Activated B cell treated with CpG ODN at 0.5 μM for 24 hours (primary cell): ENCODE data around the gene SERTAD2. TPM values are rescaled to one million over a fixed set of nuclear protein-coding genes. Genes with fewer than 3 reads are reported as not detected.

Experiments used
- ATAC-seq: fragments of 200-7000 bp; cut with Tn5 transposase; one replicate; pipeline ENCODE4 v1.10.0; 2021; ENCODE audit warnings: low read depth, mild to moderate bottlenecking, moderate library complexity
- CTCF ChIA-PET: fragments of 350-600 bp; sonication (Branson Sonifier 250); formaldehyde crosslinking; loops from one replicate; lab custom pipeline; 2021; ENCODE audit warnings: antibody characterized with exemption; lab: Charles Lee
- POLR2A ChIA-PET: fragments of 350-600 bp; sonication (Branson Sonifier 250); formaldehyde crosslinking; loops from one replicate; lab custom pipeline; 2021; ENCODE audit warnings: antibody characterized with exemption; lab: Charles Lee
- DNase-seq: peaks from one replicate; pipeline ENCODE4 v3.0.0; 2022
- H3K27ac Mint-ChIP-seq: one replicate; pipeline ENCODE4 v1.8.0; 2020; ENCODE audit warnings: mixed read lengths
- H3K27me3 Mint-ChIP-seq: one replicate; pipeline ENCODE4 v1.8.0; 2021; ENCODE audit warnings: mixed read lengths
- H3K36me3 Mint-ChIP-seq: one replicate; pipeline ENCODE4 v1.8.0; 2021; ENCODE audit warnings: low read depth, mixed read lengths
- H3K4me1 Mint-ChIP-seq: one replicate; pipeline ENCODE4 v1.8.0; 2021; ENCODE audit warnings: mixed read lengths
- H3K4me3 Mint-ChIP-seq: one replicate; pipeline ENCODE4 v1.8.0; 2020; ENCODE audit warnings: mild to moderate bottlenecking, mixed read lengths
- H3K9me3 Mint-ChIP-seq: one replicate; pipeline ENCODE4 v1.8.0; 2020; ENCODE audit warnings: mixed read lengths
- intact Hi-C: fragments of 100-400 bp; cut with micrococcal nuclease; formaldehyde crosslinking; loops from one replicate; pipeline ENCODE4 v1.15.1; 2024
- total RNA-seq: library from RNA; stranded (reverse); gene quantifications from 2 replicates; pipeline ENCODE4 v1.2.3, GENCODE V29; 2022
- TF ChIP-seq, protein P1 (sequence below): fragments of 200-600 bp; IDR thresholded peaks from one replicate; pipeline ENCODE4 v1.8.0; 2022; ENCODE audit warnings: antibody characterized with exemption, mild to moderate bottlenecking

Gene SERTAD2
- total RNA-seq, 1 donor from 2014 or later: 47.3 TPM

DNA sequence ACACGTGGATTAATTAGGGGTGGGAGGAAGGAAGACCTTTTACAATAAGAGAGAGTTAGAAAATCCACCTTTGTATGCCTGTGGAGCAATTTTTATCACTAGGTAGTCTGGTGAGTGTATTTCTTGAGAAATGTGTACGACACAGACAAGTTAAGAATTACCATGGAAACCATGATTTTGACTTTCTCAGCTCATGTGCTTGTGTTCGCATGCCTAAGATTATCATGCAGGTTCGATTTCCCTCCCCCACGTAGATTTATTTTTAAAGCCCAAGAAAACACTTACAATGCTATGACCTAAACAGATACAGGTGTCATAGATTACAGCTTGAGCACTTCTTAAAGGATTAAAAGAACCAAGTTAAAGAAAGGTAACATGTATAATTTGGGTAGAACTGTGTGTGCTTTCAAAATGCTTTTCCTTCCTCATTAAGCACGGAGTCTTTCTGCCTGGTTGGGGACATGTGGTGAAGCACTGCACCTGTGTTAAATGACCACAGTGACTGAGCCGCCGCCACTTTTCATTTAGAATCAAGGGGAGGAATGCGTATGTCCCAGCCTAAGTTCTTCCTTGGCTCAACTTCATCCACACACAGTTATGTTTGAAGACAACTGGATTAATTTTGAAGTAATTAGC is 16.6 kb downstream of the SERTAD2 start:
- peaks cover 80% of the 10 kb centered on the region for H3K4me1 Mint-ChIP-seq
- intact Hi-C loops: loop anchor here (1.0 kb wide), 3 partner anchors 7 to 112 kb away; no protein-coding TSS in a partner anchor
- ATAC-seq (peak; percentile 72), DNase-seq (no peak)
- peak overlapping the region; percentile 94 for H3K27ac Mint-ChIP-seq
- peak overlapping the region; percentile 68 for H3K4me3 Mint-ChIP-seq
- ChIA-PET CTCF (interaction anchor here (0.6 to 2.0 kb wide), 10 partner anchors 7 to 92 kb away, joined by 3 to 7 read pairs (median 4); partner anchors contain the start of gene SERTAD2), POLR2A (interaction anchor here (0.6 to 5.9 kb wide), 14 partner anchors 8 to 223 kb away, joined by 3 to 54 read pairs (median 5); partner anchors contain the start of gene SERTAD2)
- H3K27me3 Mint-ChIP-seq: no peaks in the 10 kb centered on the region
- TF ChIP-seq, protein P1, sequence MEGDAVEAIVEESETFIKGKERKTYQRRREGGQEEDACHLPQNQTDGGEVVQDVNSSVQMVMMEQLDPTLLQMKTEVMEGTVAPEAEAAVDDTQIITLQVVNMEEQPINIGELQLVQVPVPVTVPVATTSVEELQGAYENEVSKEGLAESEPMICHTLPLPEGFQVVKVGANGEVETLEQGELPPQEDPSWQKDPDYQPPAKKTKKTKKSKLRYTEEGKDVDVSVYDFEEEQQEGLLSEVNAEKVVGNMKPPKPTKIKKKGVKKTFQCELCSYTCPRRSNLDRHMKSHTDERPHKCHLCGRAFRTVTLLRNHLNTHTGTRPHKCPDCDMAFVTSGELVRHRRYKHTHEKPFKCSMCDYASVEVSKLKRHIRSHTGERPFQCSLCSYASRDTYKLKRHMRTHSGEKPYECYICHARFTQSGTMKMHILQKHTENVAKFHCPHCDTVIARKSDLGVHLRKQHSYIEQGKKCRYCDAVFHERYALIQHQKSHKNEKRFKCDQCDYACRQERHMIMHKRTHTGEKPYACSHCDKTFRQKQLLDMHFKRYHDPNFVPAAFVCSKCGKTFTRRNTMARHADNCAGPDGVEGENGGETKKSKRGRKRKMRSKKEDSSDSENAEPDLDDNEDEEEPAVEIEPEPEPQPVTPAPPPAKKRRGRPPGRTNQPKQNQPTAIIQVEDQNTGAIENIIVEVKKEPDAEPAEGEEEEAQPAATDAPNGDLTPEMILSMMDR: no peak
- H3K36me3 Mint-ChIP-seq: peaks cover 47% of the 10 kb centered on the region
- H3K9me3 Mint-ChIP-seq: no peaks in the 10 kb centered on the region

DNA sequence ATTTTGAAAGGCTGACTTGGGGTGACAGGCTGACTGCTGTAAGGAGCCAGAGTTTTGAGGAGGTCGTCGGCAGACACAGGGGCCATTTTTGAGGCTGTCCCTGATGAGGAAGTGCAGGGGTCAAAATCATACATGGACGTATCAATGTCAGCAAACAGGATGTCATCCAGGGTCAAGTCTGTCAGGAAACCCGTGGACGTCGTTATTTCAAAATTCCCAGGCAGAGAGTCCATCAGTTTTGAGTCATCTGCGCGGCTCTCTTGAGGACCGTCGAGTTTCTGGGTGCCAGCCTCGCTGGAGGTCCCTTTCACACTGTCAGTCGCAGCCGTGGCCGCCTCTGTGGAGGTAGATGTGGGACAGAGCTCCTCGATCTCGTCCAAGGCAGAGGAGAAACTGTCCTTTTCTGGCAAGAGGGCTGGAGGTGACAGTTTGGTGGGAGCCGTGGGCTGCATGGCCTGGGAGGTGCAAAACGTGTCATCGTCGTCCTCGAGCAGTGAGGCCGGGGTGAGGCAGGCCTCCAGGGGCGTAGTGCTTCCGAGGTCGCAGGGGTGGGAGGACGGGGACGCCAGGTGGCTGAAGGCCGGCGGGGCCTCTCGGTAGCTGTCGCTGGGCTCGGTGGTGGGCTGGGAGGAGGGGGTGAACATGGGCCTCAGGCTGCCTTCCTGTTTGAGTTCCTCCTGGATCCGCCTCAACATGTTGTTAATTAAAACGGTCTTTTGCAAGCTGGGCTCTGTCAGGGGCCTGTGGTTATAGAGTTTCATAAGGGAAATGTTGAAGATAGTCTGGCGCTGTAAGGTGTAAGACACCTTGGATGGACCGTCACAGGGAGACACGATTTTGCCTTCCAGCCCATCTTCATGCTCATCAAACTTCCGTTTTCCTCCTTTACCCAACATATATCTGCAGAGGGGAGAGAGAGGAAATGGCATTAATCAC is 17.5 kb downstream of the SERTAD2 start:
- intact Hi-C loops: loop anchor here (1.0 kb wide), 2 partner anchors 8 to 10 kb away; no protein-coding TSS in a partner anchor
- POLR2A ChIA-PET: interaction anchor here (0.6 to 5.9 kb wide), 16 partner anchors 9 to 355 kb away, joined by 3 to 54 read pairs (median 5); partner anchors contain the start of gene SERTAD2

DNA sequence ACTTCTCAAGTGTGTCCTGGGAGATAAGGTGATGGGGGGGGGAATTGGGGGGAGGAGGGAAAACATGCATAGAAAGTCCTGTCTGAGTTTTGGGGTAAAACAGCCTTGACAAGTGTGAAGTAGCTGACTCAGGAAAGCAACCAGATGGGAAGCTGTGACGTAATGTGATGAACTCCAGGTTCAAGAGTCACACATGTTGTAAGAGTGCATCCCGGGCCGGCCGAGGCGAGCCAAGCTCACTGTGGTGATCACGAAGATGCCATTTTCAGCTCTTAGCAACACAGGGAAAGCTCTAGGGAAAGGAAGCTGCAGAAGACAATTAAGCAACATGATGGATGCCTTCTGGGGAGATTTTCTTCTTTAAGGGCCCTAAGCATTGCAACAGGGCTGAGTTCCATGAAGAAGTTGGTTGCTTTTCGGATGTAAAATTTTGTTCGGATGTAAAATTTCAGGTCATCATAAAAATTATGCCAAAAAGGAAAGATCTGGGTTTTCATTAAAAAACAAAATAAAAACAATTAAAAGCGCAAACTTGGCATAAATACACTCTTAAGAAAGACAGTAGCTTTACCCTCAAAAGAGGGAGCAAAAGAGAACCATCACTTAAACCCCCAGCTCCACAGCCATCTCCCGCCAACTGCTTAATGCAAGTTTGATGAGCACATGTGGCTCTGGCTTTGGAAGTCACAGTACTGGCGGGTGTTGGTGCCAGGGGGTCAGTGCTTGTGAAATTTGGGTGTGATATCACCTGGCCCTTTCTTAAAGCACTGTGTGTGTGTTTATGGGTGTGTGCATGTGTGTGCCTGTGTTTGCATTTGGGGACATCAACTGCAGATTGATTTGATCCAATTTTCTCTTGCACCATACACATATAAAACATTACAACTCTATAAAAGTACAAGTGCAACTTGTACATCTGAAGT is 19.1 kb downstream of the SERTAD2 start:
- H3K4me3 Mint-ChIP-seq: no peak overlapping the region
- POLR2A ChIA-PET: interaction anchor here (0.7 to 1.0 kb wide), 4 partner anchors 28 to 230 kb away, joined by 3 to 5 read pairs (median 4); no protein-coding TSS in a partner anchor
- H3K4me1 Mint-ChIP-seq: peaks cover 54% of the 10 kb centered on the region
- peak overlapping the region; percentile 30 for H3K27ac Mint-ChIP-seq
- TF ChIP-seq, protein P1: no peak
- H3K27me3 Mint-ChIP-seq: no peaks in the 10 kb centered on the region
- no peaks in the 10 kb centered on the region for H3K9me3 Mint-ChIP-seq
- CTCF ChIA-PET: interaction anchor here (1.0 to 2.1 kb wide), 2 partner anchors 10 to 13 kb away, joined by 3 to 4 read pairs; no protein-coding TSS in a partner anchor
- no peak for DNase-seq
- H3K36me3 Mint-ChIP-seq: peaks cover 59% of the 10 kb centered on the region
- intact Hi-C loops: no loop called here
- no peak for ATAC-seq

More for the DNA sequence above, 17.5 kb downstream of the SERTAD2 start:
- Mint-ChIP-seq H3K27ac (peak overlapping the region; percentile 94), H3K4me1 (peaks cover 71% of the 10 kb centered on the region), H3K36me3 (peaks cover 47% of the 10 kb centered on the region), H3K27me3 (no peaks in the 10 kb centered on the region), H3K9me3 (no peaks in the 10 kb centered on the region), H3K4me3 (peak overlapping the region; percentile 68)
- CTCF ChIA-PET: interaction anchor here (0.6 to 2.0 kb wide), 8 partner anchors 8 to 93 kb away, joined by 3 to 7 read pairs (median 4); no protein-coding TSS in a partner anchor
- ATAC-seq (peak; percentile 48), DNase-seq (no peak)
- TF ChIP-seq, protein P1: no peak

DNA sequence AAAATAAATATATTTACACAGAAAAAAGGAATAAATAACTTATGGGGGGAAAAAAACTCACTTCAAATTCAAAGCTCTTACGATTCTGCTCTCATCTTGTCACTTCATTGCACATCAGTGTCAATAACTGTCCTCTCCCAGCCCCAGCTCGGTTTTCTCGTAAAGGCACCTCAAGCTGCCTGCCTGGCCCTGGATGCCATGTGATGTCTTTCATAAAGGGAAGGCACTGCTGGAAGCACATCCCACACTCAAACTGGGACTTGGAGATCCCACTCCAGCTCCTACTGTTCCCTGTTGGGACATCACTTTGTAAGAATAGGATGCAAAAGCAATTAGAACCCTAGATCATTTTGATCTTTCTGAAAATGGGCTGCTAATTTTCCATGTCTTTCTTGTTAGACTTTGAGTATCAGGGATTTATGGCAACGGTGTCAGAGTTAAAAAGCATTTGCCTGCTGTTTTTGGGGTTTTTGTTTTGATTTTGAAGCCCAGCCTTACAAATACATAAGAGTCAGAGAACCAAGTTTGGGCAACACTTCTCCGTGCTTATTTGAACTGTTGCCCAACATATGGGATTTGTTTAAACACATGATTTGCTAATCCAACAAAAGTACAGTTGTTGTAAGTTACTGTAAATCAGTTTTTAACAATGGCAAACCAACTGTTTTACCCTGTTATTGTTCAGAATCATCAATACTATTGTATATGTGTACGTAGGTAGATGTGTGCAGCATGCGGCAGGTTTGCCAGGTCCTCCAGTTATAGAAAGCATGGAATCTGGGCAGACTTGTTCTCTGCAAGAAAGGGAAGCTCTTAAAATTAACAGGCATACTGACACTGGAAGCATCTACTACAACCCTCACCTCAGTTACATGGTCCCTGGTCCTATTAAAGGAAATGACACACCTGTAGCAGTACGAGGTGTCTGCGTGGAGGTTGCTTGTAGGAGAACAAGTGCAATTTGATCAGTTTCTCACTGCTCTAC is 20.6 kb downstream of the SERTAD2 start:
- H3K36me3 Mint-ChIP-seq: peaks cover 63% of the 10 kb centered on the region
- CTCF ChIA-PET: interaction anchor here (0.7 to 2.1 kb wide), 2 partner anchors 11 to 21 kb away, joined by 3 to 4 read pairs; partner anchors contain the start of gene SERTAD2
- POLR2A ChIA-PET: interaction anchor here (0.6 to 0.8 kb wide), 2 partner anchors 93 to 125 kb away, joined by 3 to 5 read pairs; no protein-coding TSS in a partner anchor
- H3K27ac Mint-ChIP-seq: peak overlapping the region; percentile 62
- intact Hi-C loops: no loop called here
- no peak for ATAC-seq
- TF ChIP-seq, protein P1: no peak
- peaks cover 42% of the 10 kb centered on the region for H3K4me1 Mint-ChIP-seq
- H3K4me3 Mint-ChIP-seq: no peak overlapping the region
- DNase-seq: no peak
- H3K27me3 Mint-ChIP-seq: no peaks in the 10 kb centered on the region
- no peaks in the 10 kb centered on the region for H3K9me3 Mint-ChIP-seq
